Calu3 (cell line): Measurements from ENCODE around the gene ADAMTS17. TPM values are rescaled to one million over a fixed set of nuclear protein-coding genes. Genes with fewer than 3 reads are reported as not detected.

Source experiments
- BruUV-seq: library from RNA; stranded (reverse); fragments of 400-500 nt; replicated peaks from 2 replicates; lab custom pipeline; 2021; lab: Mats Ljungman, UMichigan
- CTCF ChIA-PET: fragments of 300-600 bp; sonication (Branson Sonifier 250); formaldehyde crosslinking; loops from one replicate; lab custom pipeline; 2022; ENCODE audit warnings: antibody characterized with exemption; lab: Charles Lee
- DNase-seq: peaks from one replicate; pipeline ENCODE4 v3.0.0; 2022
- H3K27ac Mint-ChIP-seq: one replicate; pipeline ENCODE4 v1.8.0; 2022; ENCODE audit warnings: mixed read lengths; ENCODE audit not compliant: unreplicated experiment
- H3K27me3 Mint-ChIP-seq: one replicate; pipeline ENCODE4 v1.8.0; 2022; ENCODE audit warnings: mixed read lengths; ENCODE audit not compliant: unreplicated experiment
- H3K36me3 Mint-ChIP-seq: one replicate; pipeline ENCODE4 v1.8.0; 2022; ENCODE audit warnings: mild to moderate bottlenecking, moderate library complexity, mixed read lengths; ENCODE audit not compliant: insufficient read depth, unreplicated experiment
- H3K4me1 Mint-ChIP-seq: one replicate; pipeline ENCODE4 v1.8.0; 2022; ENCODE audit warnings: mild to moderate bottlenecking, low read depth, mixed read lengths; ENCODE audit not compliant: unreplicated experiment
- H3K4me3 Mint-ChIP-seq: one replicate; pipeline ENCODE4 v1.8.0; 2022; ENCODE audit warnings: mild to moderate bottlenecking, low read depth, moderate library complexity, mixed read lengths; ENCODE audit not compliant: unreplicated experiment
- H3K9me3 Mint-ChIP-seq: one replicate; pipeline ENCODE4 v1.8.0; 2022; ENCODE audit warnings: low read depth, mixed read lengths; ENCODE audit not compliant: unreplicated experiment
- CTCF ChIP-seq: fragments of 200-600 bp; IDR thresholded peaks from one replicate; pipeline ENCODE4 v1.8.0; 2022; ENCODE audit warnings: antibody characterized with exemption; ENCODE audit not compliant: unreplicated experiment
- intact Hi-C: fragments of 100-400 bp; cut with micrococcal nuclease; formaldehyde crosslinking; loops from one replicate; pipeline ENCODE4 v1.10.0; 2022; ENCODE audit not compliant: unreplicated experiment
- total RNA-seq: library from RNA; stranded (reverse); gene quantifications from 2 replicates; pipeline ENCODE4 v1.2.3, GENCODE V29; 2022

Gene ADAMTS17
- total RNA-seq, 1 experiment from 2014 or later = 3.5 TPM

DNA sequence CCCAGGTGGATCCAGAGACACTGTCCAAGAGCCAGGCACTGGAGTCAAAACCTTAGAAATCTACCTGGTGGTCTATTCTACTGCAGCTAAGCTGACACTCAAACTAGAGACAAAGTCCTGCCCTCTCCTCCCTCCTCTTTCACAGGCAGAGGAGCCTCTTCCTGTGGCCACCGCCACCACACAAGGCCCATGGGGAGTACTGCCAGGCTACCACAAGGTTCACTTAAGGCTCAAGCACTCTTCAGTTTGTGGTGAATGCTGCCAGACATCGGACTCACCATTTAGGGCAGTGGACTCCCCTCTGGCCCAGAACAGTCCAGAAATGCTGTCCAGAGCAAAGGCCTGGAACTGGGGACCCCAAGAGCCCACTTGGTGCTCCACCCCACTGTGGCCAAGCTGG lies 160.9 kb downstream of the ADAMTS17 start:
- Mint-ChIP-seq H3K9me3 (peaks cover 25% of the 10 kb centered on the region), H3K4me3 (no peak overlapping the region), H3K36me3 (no peaks in the 10 kb centered on the region), H3K27me3 (no peaks in the 10 kb centered on the region), H3K4me1 (no peaks in the 10 kb centered on the region), H3K27ac (no peak overlapping the region)
- TF ChIP-seq CTCF = no peak
- no TSS peak for BruUV-seq
- intact Hi-C loops = no loop called here
- DNase-seq = no peak
- CTCF ChIA-PET = no interaction called here

- CTCF ChIA-PET = interaction anchor here (1.1 kb wide), 1 partner anchor 77 kb away, joined by 3 read pairs; no protein-coding TSS in a partner anchor
- TF ChIP-seq CTCF = no peak
- intact Hi-C loops = no loop called here
- Mint-ChIP-seq H3K27me3 (no peaks in the 10 kb centered on the region), H3K36me3 (no peaks in the 10 kb centered on the region), H3K4me1 (no peaks in the 10 kb centered on the region), H3K9me3 (peaks cover 23% of the 10 kb centered on the region), H3K4me3 (no peak overlapping the region), H3K27ac (no peak overlapping the region)
- DNase-seq = no peak
- BruUV-seq = no TSS peak
Observed at GRCh38 chr15:100175406-100176114, 166.2 kb downstream of the ADAMTS17 start.

- CTCF ChIA-PET = no interaction called here
- BruUV-seq = no TSS peak
- Mint-ChIP-seq H3K4me3 (no peak overlapping the region), H3K27ac (no peak overlapping the region), H3K27me3 (no peaks in the 10 kb centered on the region), H3K36me3 (no peaks in the 10 kb centered on the region), H3K9me3 (peaks cover 22% of the 10 kb centered on the region), H3K4me1 (no peaks in the 10 kb centered on the region)
- intact Hi-C loops = no loop called here
- no peak for DNase-seq
- no peak for TF ChIP-seq CTCF
Observed at GRCh38 chr15:100174904-100175275, 166.9 kb downstream of the ADAMTS17 start.

DNA sequence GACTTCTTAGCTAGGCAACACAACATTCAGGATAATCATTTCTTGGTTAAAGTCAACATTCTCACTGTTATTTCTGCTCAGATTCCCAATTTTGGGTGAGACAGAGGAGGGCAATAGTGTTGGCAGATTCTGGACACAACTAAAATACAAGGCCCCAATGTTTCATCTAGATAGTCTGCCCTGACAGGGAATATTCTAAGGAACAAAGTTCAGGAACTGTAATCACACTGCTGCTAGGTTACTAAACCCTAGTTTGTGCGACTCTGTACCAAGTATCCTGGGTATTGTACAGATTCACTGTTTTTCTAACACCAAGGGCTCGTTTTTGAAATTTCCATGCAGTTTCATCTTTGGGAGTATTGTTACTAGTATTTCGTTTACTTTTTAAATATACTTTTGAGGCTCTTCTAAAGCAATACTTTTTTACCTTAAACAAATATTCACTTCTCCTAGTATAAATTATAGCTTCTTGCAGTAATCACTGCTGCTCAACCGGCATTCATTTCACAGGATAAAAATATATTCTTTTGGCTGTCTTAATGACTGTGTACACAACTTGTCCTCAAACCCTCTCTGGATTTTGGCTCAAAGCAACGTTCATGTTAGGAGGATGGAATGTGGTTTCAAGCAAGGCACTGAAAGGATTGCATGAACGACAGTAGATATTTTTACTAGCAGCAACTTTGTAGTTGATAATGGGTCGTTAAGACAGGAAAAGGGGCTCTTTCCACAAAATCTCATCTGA lies 167.4 kb downstream of the ADAMTS17 start:
- intact Hi-C loops = no loop called here
- CTCF ChIA-PET = no interaction called here
- Mint-ChIP-seq H3K4me1 (no peaks in the 10 kb centered on the region), H3K27me3 (no peaks in the 10 kb centered on the region), H3K27ac (no peak overlapping the region), H3K36me3 (no peaks in the 10 kb centered on the region), H3K4me3 (no peak overlapping the region), H3K9me3 (peaks cover 19% of the 10 kb centered on the region)
- no peak for TF ChIP-seq CTCF
- BruUV-seq = no TSS peak
- no peak for DNase-seq
